Measurements from ENCODE around the gene PTPRM. TPM values are rescaled to one million over a fixed set of nuclear protein-coding genes. Genes with fewer than 3 reads are reported as not detected.

PTPRM gene
- total RNA-seq, 1 donor from 2014 or later = 131 TPM

DNA sequence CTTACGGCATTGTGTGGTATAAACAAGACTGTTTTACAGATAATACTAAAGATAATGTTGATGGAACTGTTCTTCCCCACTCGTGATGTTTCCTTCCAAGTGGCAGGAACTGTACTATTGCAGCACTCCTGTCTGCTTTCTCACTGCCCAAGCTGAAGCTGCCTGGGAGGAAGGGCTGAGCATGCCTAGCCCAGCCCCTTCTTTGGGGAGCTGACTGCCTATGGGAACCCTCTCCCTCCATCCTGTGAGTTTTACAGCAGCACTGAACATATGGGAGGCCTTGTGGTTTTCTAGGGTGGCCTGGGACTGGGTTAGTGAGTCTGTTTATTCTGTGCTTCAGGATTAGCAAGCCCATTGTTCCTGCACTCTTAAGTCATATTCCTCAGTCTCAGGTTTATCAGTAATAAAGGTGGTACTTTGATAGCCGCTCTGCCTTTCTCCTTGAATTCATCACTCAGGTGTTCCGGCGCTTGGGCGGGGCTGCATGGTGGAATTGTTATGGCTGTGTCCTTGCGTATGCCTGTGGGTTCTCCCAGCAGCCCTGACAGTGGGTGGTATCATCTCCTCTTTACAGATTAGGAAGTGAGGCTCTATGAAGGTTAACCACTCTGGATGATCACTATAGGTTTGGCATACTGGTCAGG lies 379.7 kb downstream of the PTPRM start:
- peak overlapping the region; percentile 95 for H3K27ac Mint-ChIP-seq (ENCODE audit: unreplicated experiment)
- peaks cover 3% of the 10 kb centered on the region for H3K9me3 Mint-ChIP-seq (ENCODE audit: low read depth)

DNA sequence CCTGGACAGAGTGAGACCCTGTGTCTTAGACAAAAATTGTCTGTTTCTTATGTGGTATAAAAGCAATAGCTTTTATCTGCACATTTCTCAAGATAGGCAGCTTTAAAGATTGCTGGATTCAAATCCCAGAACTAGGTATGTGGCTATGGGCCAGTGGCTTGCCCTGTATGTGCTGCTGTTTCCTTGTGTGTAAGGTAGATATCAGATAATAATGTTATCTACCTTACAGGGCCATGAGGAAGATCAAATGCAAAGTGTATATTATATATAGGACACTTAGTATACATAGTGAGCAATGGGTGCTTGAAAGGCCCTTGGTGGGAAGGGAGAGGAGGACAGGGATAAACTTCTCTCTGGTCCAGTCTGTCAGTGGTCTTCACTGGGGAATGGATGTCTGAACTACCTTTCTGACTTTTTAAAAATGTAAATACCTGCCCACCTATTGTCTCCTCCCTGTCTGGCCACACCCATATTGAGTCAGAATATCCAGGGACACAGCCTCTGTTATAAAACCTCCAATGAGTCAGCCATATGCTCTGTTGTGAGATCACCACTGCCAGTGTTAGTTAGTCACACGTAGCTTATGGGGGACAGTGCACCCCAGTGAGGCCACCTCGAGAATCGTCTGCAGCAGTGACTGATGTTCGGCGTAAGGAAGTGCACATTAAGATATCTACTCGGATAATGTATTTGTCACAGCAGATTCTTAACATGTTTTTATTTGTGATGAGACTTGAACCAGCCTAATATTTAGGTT lies 383.4 kb downstream of the PTPRM start:
- peaks cover 56% of the 10 kb centered on the region for H3K4me1 Mint-ChIP-seq (ENCODE audit: low read depth)

More for the DNA sequence above, 379.7 kb downstream of the PTPRM start:
- Mint-ChIP-seq H3K27me3 (ENCODE audit: low read depth) (no peaks in the 10 kb centered on the region), H3K4me3 (ENCODE audit: unreplicated experiment) (peak overlapping the region; percentile 61), H3K36me3 (ENCODE audit: low read depth) (peaks cover 5% of the 10 kb centered on the region), H3K4me1 (ENCODE audit: low read depth) (peaks cover 66% of the 10 kb centered on the region)
- no peak for DNase-seq (ENCODE audit: low spot score)
- TF ChIP-seq CTCF (IDR thresholded peaks at IDR 0.05) = no peak

GRCh38 chr18:7953095-7953958 lies 386.2 kb downstream of the PTPRM start:
- TF ChIP-seq CTCF (IDR thresholded peaks at IDR 0.05) = no peak
- DNase-seq (ENCODE audit: low spot score) = no peak
- H3K36me3 Mint-ChIP-seq (ENCODE audit: low read depth) = peaks cover 5% of the 10 kb centered on the region
- H3K4me3 Mint-ChIP-seq (ENCODE audit: unreplicated experiment) = no peak overlapping the region
- no peaks in the 10 kb centered on the region for H3K27me3 Mint-ChIP-seq (ENCODE audit: low read depth)
- peaks cover 55% of the 10 kb centered on the region for H3K4me1 Mint-ChIP-seq (ENCODE audit: low read depth)
- H3K27ac Mint-ChIP-seq (ENCODE audit: unreplicated experiment) = no peak overlapping the region
- no peaks in the 10 kb centered on the region for H3K9me3 Mint-ChIP-seq (ENCODE audit: low read depth)

More for the DNA sequence above, 383.4 kb downstream of the PTPRM start:
- H3K36me3 Mint-ChIP-seq (ENCODE audit: low read depth) = peaks cover 5% of the 10 kb centered on the region
- no peak for DNase-seq (ENCODE audit: low spot score)
- H3K9me3 Mint-ChIP-seq (ENCODE audit: low read depth) = peaks cover 3% of the 10 kb centered on the region
- TF ChIP-seq CTCF (IDR thresholded peaks at IDR 0.05) = no peak
- peak overlapping the region; percentile 74 for H3K27ac Mint-ChIP-seq (ENCODE audit: unreplicated experiment)
- H3K4me3 Mint-ChIP-seq (ENCODE audit: unreplicated experiment) = no peak overlapping the region
- no peaks in the 10 kb centered on the region for H3K27me3 Mint-ChIP-seq (ENCODE audit: low read depth)

DNA sequence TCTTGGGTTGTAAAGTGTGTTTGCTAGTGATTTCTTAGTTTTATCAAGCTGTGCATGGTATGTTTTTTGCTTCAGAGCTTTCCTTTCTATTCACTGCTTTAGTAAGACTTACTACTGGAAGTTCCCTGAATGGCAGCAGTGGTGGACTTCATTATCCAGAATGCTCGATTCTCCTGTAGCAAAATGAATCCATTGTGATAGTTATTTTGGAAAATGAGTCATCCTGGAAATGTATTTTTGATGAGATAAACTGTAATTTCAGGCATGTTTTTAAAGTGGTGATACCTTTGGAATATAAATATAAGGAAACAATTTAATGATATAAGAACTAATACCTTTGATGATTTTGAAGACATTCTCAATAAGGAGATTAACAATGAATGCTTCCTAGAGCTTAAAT lies 387.1 kb downstream of the PTPRM start:
- no peak overlapping the region for H3K4me3 Mint-ChIP-seq (ENCODE audit: unreplicated experiment)
- DNase-seq (ENCODE audit: low spot score) = no peak
- H3K36me3 Mint-ChIP-seq (ENCODE audit: low read depth) = peaks cover 5% of the 10 kb centered on the region
- no peak for TF ChIP-seq CTCF (IDR thresholded peaks at IDR 0.05)
- no peaks in the 10 kb centered on the region for H3K27me3 Mint-ChIP-seq (ENCODE audit: low read depth)
- H3K27ac Mint-ChIP-seq (ENCODE audit: unreplicated experiment) = no peak overlapping the region
- no peaks in the 10 kb centered on the region for H3K9me3 Mint-ChIP-seq (ENCODE audit: low read depth)
- peaks cover 55% of the 10 kb centered on the region for H3K4me1 Mint-ChIP-seq (ENCODE audit: low read depth)

GRCh38 chr18:7955175-7955574 lies 388.1 kb downstream of the PTPRM start:
- no peak for DNase-seq (ENCODE audit: low spot score)

More at GRCh38 chr18:7955175-7955574, 388.1 kb downstream of the PTPRM start:
- Mint-ChIP-seq H3K27ac (ENCODE audit: unreplicated experiment) (no peak overlapping the region), H3K36me3 (ENCODE audit: low read depth) (peaks cover 5% of the 10 kb centered on the region), H3K27me3 (ENCODE audit: low read depth) (no peaks in the 10 kb centered on the region), H3K9me3 (ENCODE audit: low read depth) (no peaks in the 10 kb centered on the region), H3K4me1 (ENCODE audit: low read depth) (peaks cover 50% of the 10 kb centered on the region), H3K4me3 (ENCODE audit: unreplicated experiment) (no peak overlapping the region)
- TF ChIP-seq CTCF (IDR thresholded peaks at IDR 0.05) = no peak
